Cardiac ventricle fibroblast (primary cell): ENCODE measurements around the gene OR11G2. TPM values are rescaled to one million over a fixed set of nuclear protein-coding genes. Genes with fewer than 3 reads are reported as not detected.

Experiments used
- total RNA-seq: library from RNA; depleted of rRNA; stranded (reverse); fragments of >200 nt; gene quantifications from 2 replicates; pipeline ENCODE4 v1.2.3, GENCODE V29; 2015

The OR11G2 gene, protein sequence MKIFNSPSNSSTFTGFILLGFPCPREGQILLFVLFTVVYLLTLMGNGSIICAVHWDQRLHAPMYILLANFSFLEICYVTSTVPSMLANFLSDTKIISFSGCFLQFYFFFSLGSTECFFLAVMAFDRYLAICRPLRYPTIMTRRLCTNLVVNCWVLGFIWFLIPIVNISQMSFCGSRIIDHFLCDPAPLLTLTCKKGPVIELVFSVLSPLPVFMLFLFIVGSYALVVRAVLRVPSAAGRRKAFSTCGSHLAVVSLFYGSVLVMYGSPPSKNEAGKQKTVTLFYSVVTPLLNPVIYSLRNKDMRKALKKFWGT
- total RNA-seq = not detected in 2 replicates

DNA sequence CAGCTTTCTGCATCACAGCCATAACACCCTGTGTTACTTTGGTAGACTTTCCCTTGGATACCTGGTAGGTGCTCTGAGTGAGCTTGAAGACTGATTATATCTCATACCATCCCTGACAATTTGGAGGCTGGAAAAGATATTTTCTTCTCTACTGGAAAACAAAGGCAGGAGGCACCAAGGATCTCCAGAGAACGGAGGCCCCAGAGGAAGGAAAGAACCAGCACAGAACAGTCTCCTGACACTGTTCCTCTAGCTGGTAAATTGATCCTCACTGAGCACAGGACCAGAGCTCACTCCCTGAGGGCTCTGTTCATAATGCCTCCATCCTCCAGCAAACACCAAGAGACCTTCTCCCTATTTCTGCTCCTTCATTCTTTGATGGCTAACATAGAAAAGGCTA is at the start of gene OR11G2:
Gene OR11G2, plus strand, starts transcription at position 301 of the 400 bp plus-strand sequence. CDS start 6,542 bp downstream, outside the sequence.

DNA sequence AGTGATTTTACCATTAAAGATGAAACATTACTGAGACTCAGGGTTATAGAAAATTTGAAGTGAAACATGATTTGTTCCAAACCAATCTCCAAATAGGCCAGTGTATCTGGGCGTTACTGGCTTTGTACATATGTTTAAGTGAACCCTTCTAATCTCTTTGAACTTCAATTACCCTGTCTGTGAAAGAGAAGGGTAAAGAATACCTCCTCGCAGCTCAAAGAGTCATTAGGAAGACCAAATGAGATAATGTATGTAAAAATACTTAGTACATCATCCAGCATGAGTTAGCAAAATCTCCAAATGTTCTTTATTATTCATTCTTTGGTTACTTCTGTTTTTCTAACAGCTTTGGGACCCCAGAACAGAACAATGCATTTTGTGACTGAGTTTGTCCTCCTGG is 32.7 kb downstream of the OR11G2 start, which contains the start of gene OR11H6:
Gene OR11H6, plus strand, starts transcription at position 301 of the 400 bp plus-strand sequence. Its CDS starts 0 bp downstream, at position 301.

DNA sequence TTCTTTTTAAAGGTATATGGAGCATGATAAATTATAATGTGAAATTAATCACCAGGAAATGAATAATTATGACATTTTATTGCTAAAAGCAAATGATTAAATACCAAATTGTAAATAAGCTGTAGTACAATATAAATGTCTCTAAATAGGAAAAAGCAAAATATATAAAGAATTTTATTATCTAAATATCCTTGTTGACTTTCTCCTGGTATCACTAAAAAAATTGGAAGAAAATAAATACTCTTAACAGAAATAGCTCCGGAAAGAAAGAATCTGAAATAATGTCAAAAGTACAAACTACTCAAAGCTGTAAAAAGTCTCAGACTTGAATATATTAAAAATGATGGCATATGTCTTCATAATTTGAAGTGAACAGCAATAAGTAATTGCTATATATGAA is 38.0 kb downstream of the OR11G2 start, which contains the start of gene OR11H7:
Gene OR11H7, plus strand, starts transcription at position 301 of the 400 bp plus-strand sequence.

Other genes starting within 250 kb of the OR11G2 start
- not detected in 2 replicates for gene OR4K15, start 215.3 kb upstream of the OR11G2 start, total RNA-seq
- not detected in 2 replicates for gene OR4Q2, start 188.7 kb upstream of the OR11G2 start, total RNA-seq
- not detected in 2 replicates for gene OR4K14, start 171.6 kb upstream of the OR11G2 start, total RNA-seq
- gene OR4K13, start 154.9 kb upstream of the OR11G2 start, total RNA-seq = not detected in 2 replicates
- not detected in 2 replicates for gene OR4L1, start 130.9 kb upstream of the OR11G2 start, total RNA-seq
- gene OR4K17, start 80.2 kb upstream of the OR11G2 start, total RNA-seq = not detected in 2 replicates
- not detected in 2 replicates for gene OR4N5, start 52.1 kb upstream of the OR11G2 start, total RNA-seq
- gene OR11H6, start 32.8 kb downstream of the OR11G2 start, total RNA-seq = not detected in 2 replicates
- not detected in 2 replicates for gene OR11H7, start 38.1 kb downstream of the OR11G2 start, total RNA-seq
- gene OR11H4, start 48.4 kb downstream of the OR11G2 start, total RNA-seq = not detected in 2 replicates
- gene TTC5, start 115.1 kb downstream of the OR11G2 start, total RNA-seq = 5.4 and 9.6 TPM in 2 replicates
- gene CCNB1IP1, start 142.4 kb downstream of the OR11G2 start, total RNA-seq = 28.0 and 42.1 TPM in 2 replicates
- gene PARP2, start 152.7 kb downstream of the OR11G2 start, total RNA-seq = 6.4 and 11.6 TPM in 2 replicates
- gene TEP1, start 222.6 kb downstream of the OR11G2 start, total RNA-seq = 13.4 and 17.6 TPM in 2 replicates
- 0.31 TPM in 1 of 2 replicates, not detected in the other for gene KLHL33, start 245.3 kb downstream of the OR11G2 start, total RNA-seq